Bronchial epithelial cell (primary cell): ENCODE data around the gene PARN. TPM values are rescaled to one million over a fixed set of nuclear protein-coding genes. Genes with fewer than 3 reads are reported as not detected.

Experiments used
- DNase-seq: peaks from one replicate; pipeline ENCODE4 v3.0.0-alpha.2; 2010; ENCODE audit warnings: low read depth
- FAIRE-seq: peaks from 2 replicates; lab custom pipeline; 2011; peaks lifted over from hg19 to GRCh38; lab: Jason Lieb, UNC
- H3K27me3 ChIP-seq: 2 replicates; pipeline ENCODE4 v1.5.1; 2011; ENCODE audit warnings: low read length; ENCODE audit not compliant: control insufficient read depth, insufficient read depth
- H3K36me3 ChIP-seq: 2 replicates; pipeline ENCODE4 v1.5.1; 2011; ENCODE audit warnings: low read length; ENCODE audit not compliant: control insufficient read depth, insufficient read depth
- H3K4me3 ChIP-seq: 2 replicates; pipeline ENCODE4 v1.5.1; 2011; ENCODE audit warnings: mild to moderate bottlenecking, low read depth, low read length, control low read depth
- CTCF ChIP-seq: IDR thresholded peaks from 2 replicates; pipeline ENCODE4 v1.5.1; 2011; ENCODE audit warnings: mild to moderate bottlenecking, moderate library complexity, low read length, control low read depth, inconsistent platforms; ENCODE audit not compliant: insufficient read depth, severe bottlenecking
- total RNA-seq: library from RNA; depleted of rRNA; stranded (reverse); fragments of >200 nt; gene quantifications from 2 replicates; pipeline ENCODE4 v1.2.1, GENCODE V29; 2014

Gene PARN
- total RNA-seq, 1 donor from 2014 or later: 18.7 TPM

- FAIRE-seq: no peak
- Histone ChIP-seq H3K4me3 (no peak overlapping the region), H3K27me3 (no peaks in the 10 kb centered on the region), H3K36me3 (no peaks in the 10 kb centered on the region)
- peak; percentile 90 for DNase-seq
- TF ChIP-seq CTCF: no peak
Measured at GRCh38 chr16:14564861-14565687, 65.0 kb downstream of the PARN start.

GRCh38 chr16:14564323-14564722, 65.7 kb downstream of the PARN start:
- FAIRE-seq (peak; percentile 83), DNase-seq (peak; percentile 93)
- Histone ChIP-seq H3K27me3 (no peaks in the 10 kb centered on the region), H3K36me3 (no peaks in the 10 kb centered on the region), H3K4me3 (no peak overlapping the region)
- TF ChIP-seq CTCF: no peak

GRCh38 chr16:14562691-14563491, 67.2 kb downstream of the PARN start:
- peak; percentile 96 for DNase-seq
- H3K27me3 ChIP-seq: no peaks in the 10 kb centered on the region
- peak; percentile 76 for FAIRE-seq
- H3K36me3 ChIP-seq: no peaks in the 10 kb centered on the region
- TF ChIP-seq CTCF: peak; percentile 45
- no peak overlapping the region for H3K4me3 ChIP-seq

- no peak for TF ChIP-seq CTCF
- no peak overlapping the region for H3K4me3 ChIP-seq
- no peaks in the 10 kb centered on the region for H3K36me3 ChIP-seq
- no peaks in the 10 kb centered on the region for H3K27me3 ChIP-seq
- DNase-seq (no peak), FAIRE-seq (no peak)
Measured at GRCh38 chr16:14560523-14560922, 69.5 kb downstream of the PARN start.

- no peak for FAIRE-seq
- no peak for TF ChIP-seq CTCF
- peak; percentile 37 for DNase-seq
Measured at GRCh38 chr16:14559809-14560241, 70.2 kb downstream of the PARN start.

More at GRCh38 chr16:14559809-14560241, 70.2 kb downstream of the PARN start:
- Histone ChIP-seq H3K36me3 (no peaks in the 10 kb centered on the region), H3K4me3 (no peak overlapping the region), H3K27me3 (no peaks in the 10 kb centered on the region)
